ENCODE data around the gene ZNF581. TPM values are rescaled to one million over a fixed set of nuclear protein-coding genes. Genes with fewer than 3 reads are reported as not detected.

ZNF581 gene
- total RNA-seq, 1 experiment from 2014 or later: 37.5 TPM

DNA sequence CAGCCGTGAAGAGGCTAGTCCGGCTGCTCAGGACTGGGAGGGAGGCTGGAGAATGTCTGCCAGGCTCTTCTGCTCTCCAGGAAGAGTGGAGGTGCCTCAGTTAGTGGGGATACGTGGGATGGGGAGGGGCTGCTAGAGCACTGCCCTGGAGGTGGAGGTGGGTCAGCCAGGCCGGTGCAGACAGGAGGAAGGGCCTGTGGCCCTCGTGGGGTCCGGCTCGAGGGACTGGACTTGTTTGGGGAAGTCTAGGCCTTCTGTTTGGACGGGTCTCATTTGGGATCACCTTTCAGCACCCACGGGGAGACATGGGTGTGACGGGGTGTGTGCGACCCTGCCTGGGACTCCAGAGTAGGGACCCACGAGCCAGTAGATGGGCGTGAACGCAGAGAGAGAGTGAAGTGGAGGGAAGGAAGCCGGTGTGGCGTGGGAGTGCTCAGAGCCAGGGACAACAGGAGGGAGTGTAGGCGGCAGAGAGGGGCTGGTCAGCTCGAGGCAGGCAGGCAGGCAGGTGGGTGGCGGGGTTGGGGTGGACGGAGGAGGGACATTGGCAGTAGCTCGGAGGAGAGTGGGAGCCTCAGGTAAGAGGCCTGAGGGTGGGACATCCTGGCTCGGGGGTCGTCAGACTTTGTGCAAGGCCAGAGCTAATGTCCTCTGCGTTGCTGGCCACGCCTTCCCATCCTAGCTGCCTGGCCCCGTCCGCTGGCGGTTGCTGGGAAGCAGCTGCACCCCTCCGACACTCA is 43.0 kb downstream of the ZNF581 start:
- Histone ChIP-seq H3K9me3 (ENCODE audit: low read length) (no peaks in the 10 kb centered on the region), H3F3A (ENCODE audit: low read length, unreplicated experiment) (no peaks in the 10 kb centered on the region), H3K9me2 (replicated peaks; ENCODE audit: low read length) (no peaks in the 10 kb centered on the region), H3K79me2 (ENCODE audit: low read length) (peaks cover 48% of the 10 kb centered on the region), H2AFZ (ENCODE audit: low read length) (no peak overlapping the region), H3K9ac (ENCODE audit: low read length) (no peak overlapping the region), H3K4me3 (ENCODE audit: low read length) (no peak overlapping the region), H3K4me1 (ENCODE audit: insufficient read depth, low read length) (no peaks in the 10 kb centered on the region), H3K27me3 (ENCODE audit: low read length) (no peaks in the 10 kb centered on the region), H3K36me3 (ENCODE audit: low read depth, low read length) (peaks cover 48% of the 10 kb centered on the region), H3K27ac (ENCODE audit: low read length) (no peak overlapping the region), H4K20me1 (ENCODE audit: low read length) (peaks cover 25% of the 10 kb centered on the region; the same call in 1 of the 2 replicates), H3K4me2 (ENCODE audit: low read length) (no peak overlapping the region)
- CTCF ChIA-PET: no interaction called here
- no TSS peak for BruUV-seq (replicated peaks)
- ATAC-seq: no peak
- no peak for DNase-seq
- TF ChIP-seq, protein P1, sequence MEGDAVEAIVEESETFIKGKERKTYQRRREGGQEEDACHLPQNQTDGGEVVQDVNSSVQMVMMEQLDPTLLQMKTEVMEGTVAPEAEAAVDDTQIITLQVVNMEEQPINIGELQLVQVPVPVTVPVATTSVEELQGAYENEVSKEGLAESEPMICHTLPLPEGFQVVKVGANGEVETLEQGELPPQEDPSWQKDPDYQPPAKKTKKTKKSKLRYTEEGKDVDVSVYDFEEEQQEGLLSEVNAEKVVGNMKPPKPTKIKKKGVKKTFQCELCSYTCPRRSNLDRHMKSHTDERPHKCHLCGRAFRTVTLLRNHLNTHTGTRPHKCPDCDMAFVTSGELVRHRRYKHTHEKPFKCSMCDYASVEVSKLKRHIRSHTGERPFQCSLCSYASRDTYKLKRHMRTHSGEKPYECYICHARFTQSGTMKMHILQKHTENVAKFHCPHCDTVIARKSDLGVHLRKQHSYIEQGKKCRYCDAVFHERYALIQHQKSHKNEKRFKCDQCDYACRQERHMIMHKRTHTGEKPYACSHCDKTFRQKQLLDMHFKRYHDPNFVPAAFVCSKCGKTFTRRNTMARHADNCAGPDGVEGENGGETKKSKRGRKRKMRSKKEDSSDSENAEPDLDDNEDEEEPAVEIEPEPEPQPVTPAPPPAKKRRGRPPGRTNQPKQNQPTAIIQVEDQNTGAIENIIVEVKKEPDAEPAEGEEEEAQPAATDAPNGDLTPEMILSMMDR (conservative IDR thresholded peaks at IDR 0.05; ENCODE audit: low read depth, low read length): no peak
- TF ChIP-seq EZH2 (IDR thresholded peaks at IDR 0.05; ENCODE audit: low read length, unreplicated experiment) (no peak), EZH2phosphoT487 (IDR thresholded peaks at IDR 0.05; ENCODE audit: borderline replicate concordance, low read length) (no peak)
- POLR2A ChIA-PET (ENCODE audit: unreplicated experiment): no interaction called here
- intact Hi-C loops (cut with micrococcal nuclease): no loop called here

DNA sequence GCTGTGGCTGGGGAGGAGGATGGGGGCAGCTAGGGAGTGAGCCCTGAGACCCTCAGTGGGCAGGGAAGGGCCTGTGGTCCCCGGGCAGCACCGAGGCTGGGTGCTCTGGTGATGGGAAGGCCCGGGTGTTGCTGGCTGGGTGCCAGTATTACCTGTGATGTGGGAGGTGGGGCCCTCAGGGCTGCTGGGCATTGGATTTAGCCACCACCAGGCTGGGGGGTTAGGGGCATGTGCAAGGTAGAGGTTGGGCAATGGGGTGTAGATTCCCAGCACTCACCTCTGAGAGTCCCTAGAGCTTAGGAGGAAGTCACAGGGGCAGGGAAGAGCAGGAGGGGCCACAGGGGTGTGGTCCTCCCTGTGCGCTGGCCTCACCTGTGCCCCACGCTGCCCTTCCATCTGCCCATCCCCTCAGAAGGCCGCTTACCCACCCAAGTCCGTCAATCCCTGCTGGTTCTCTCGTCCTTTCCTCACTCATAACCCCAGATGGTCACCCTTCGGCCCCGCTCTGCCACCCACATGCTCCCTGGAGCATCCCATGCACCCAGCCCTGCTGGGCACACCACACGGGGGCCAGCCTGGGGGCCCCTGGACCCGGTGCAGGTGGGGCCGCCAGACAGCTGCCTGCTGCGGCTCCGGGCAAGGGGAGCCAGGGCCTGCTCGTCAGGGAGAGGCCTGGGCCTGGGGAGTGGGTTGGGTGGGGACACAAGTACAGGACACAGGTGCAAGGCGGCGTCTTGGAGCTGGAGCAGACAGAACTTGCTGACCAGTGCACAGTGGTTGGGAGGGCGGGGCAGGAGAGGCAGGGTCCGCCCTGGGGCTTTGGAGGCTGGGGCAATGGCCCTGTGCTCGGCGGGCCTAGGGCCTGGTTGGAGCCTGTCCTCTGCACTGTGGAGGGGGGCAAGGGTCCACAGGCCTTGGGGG is 44.1 kb downstream of the ZNF581 start:
- no peaks in the 10 kb centered on the region for H3K9me3 ChIP-seq (ENCODE audit: low read length)
- no peaks in the 10 kb centered on the region for H3F3A ChIP-seq (ENCODE audit: low read length, unreplicated experiment)
- ChIA-PET POLR2A (ENCODE audit: unreplicated experiment) (no interaction called here), CTCF (no interaction called here)
- H3K27ac ChIP-seq (ENCODE audit: low read length): no peak overlapping the region
- no peak overlapping the region for H3K4me2 ChIP-seq (ENCODE audit: low read length)
- ATAC-seq: no peak
- H3K9ac ChIP-seq (ENCODE audit: low read length): no peak overlapping the region
- H3K36me3 ChIP-seq (ENCODE audit: low read depth, low read length): peaks cover 43% of the 10 kb centered on the region
- DNase-seq: no peak
- H3K4me1 ChIP-seq (ENCODE audit: insufficient read depth, low read length): no peaks in the 10 kb centered on the region
- H3K79me2 ChIP-seq (ENCODE audit: low read length): peaks cover 38% of the 10 kb centered on the region
- H3K27me3 ChIP-seq (ENCODE audit: low read length): no peaks in the 10 kb centered on the region
- no peaks in the 10 kb centered on the region for H3K9me2 ChIP-seq (replicated peaks; ENCODE audit: low read length)
- no peak overlapping the region for H2AFZ ChIP-seq (ENCODE audit: low read length)
- H4K20me1 ChIP-seq (ENCODE audit: low read length): peaks cover 22% of the 10 kb centered on the region; the same call in 1 of the 2 replicates
- intact Hi-C loops (cut with micrococcal nuclease): no loop called here
- no peak overlapping the region for H3K4me3 ChIP-seq (ENCODE audit: low read length)
- TF ChIP-seq EZH2phosphoT487 (IDR thresholded peaks at IDR 0.05; ENCODE audit: borderline replicate concordance, low read length) (no peak), EZH2 (IDR thresholded peaks at IDR 0.05; ENCODE audit: low read length, unreplicated experiment) (no peak)
- TF ChIP-seq, protein P1 (conservative IDR thresholded peaks at IDR 0.05; ENCODE audit: low read depth, low read length): no peak
- BruUV-seq (replicated peaks): no TSS peak
